MV-4-11 (cell line): Measurements from ENCODE around the gene ADAMTSL2.
A peak's percentile ranks its signal among the peaks of the same experiment; 100 is the strongest.

Experiments
- DNase-seq: peaks from one replicate; lab custom pipeline; 2025; lab: John Stamatoyannopoulos, UW

Gene ADAMTSL2

DNA sequence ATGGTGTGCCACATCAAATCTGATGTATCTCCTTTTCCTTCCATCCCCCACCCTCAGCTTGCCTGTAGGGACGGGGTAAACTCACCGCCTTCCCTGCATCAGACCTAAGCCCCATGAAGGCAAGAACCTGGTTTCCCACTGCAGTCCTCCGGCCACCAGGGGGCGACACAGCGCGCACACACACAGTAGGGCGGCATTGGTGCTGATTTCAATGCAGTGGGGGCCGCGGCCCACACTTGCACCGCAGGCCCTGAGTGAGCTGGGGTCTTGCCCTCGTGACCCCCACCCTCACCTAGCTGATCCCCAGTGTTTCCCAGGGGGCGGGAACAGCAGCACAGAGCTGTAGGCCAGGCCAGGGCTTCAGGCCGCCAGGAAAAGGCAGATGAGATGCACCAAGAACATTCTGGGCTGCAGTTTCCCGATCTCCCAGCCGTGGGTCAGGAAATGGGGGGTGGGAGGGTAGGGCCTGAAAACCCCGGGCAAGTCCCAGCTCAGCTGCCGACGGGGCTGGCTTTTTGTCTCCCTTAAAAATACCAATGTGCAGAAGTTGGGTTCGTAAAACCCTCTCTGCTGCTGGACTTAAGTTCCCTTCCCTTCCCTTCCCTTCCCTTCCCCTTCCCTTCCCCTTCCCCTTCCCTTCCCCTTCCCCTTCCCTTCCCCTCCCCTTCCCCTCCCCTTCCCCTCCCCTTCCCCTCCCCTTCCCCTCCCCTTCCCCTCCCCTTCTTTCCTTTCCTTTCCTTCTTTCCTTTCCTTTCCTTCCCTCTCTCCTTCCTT lies 55.1 kb downstream of the ADAMTSL2 start:
- no peak for DNase-seq

DNA sequence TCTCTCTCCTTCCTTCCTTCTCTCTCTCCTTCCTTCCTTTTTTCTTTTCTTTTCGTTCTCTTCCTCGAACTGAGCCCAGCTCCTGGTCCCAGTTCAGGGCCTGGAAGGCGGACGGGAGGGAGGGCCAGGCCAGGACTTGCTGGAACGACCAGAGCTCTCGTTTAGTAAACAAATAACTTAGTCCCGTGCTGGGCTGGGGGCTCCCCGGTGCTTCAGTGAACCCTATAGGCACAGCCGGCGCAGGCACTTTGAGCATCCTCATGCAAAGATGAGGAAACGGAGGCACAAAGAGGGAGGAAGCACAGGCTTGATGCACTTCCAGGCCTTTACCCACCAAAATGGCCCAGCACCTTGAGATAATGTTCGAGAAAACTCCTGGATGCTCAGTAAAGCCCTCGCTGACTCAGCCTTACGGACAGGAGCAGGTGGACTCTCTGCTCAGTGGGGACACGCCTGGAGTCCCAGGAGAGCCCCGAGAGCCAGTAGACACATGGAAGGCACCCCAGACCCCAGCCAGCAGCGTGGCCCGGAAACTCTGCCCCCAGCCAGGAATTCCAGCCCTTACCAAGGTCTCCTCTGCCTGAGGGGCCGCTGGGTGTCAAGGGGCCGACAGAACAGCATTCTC lies 55.8 kb downstream of the ADAMTSL2 start:
- no peak for DNase-seq

DNA sequence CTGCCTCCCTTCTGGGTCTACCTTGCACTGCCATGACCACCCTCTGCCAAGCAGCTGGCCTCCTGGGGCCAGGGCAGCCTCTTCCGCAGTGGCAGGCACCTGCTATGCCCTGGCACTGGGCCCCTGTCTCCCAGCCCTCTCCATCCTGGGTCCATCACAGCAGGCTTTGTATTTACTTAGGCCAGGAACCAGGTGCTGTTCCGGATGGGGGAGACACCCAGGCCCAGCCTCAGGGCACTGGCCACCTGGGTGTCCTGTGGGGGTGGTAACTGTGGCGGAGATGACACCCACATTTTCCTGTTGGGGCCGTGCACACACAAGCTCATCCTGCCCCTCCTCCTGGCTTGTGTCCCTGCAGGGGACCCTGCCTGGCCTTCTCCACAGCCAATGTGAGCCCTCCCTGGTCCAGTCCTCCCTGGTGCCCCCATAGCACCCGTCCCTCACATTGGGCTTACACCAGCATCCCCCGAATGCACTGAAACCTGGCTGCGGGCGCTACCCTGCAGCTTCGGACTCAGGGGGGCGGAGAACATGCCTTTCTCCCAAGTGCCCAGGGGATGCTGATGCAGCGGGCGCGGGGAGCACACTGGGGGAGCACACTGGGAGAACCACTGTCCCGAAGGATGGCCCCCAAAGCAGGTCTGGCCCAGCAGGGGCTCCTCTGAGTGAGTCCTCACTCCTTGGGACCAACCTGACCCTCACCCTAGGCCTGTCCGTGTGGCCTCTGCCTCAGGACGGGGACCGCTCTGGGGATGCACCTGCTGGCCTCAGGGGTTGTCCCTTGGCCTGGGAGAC lies 56.8 kb downstream of the ADAMTSL2 start:
- no peak for DNase-seq

DNA sequence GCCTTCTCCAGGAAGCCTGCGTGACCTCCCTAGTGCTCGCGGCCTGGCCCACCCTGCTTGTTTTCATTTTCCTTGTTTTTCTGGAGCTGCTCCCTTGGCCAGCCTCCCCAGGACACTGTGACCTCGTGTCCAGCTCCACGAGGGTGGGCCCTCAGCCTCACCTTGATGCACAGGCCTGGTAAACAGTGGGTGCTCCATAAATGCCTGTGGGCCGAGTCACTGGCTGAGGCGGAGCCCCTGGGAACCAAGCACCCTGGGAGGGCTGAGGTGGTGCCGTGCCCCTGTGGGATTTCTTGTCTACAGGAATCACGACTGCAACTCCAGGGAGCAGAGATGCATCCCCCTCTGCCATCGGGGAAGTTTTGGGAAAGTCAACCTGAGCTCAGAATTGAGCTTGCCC lies 57.5 kb downstream of the ADAMTSL2 start:
- DNase-seq: no peak

DNA sequence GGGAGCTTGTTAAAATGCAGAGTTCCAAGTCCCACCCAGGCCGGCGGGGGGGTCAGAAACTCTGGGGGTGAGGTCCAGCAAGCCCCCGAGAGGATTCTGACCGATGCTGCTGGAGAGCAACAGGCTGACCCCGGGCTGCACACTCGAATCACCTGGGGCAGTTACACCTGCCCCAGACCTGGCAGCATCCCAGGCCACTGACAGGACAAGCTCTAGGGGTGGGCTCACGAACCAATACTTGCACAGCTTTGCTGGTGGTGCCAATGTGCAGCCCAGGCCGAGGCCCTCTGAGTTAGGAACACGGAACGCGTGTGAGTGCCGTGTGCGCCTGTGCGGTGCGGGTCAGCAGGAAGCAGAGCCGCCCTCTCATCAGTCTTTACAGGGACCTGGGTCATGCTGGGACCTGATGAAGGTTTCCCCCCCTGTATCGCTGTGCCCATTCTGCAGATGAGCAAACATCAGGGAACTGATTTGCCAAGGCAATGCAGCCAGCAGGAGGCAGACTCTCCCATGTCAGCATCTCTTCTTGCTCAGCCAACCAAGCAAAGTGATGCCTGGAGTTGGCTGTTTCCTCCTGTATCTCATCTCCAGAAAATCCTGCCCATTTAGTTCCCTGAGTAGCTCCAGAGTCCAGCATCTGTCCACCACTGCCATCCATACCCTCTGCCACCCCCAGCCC lies 58.4 kb downstream of the ADAMTSL2 start:
- DNase-seq: no peak

DNA sequence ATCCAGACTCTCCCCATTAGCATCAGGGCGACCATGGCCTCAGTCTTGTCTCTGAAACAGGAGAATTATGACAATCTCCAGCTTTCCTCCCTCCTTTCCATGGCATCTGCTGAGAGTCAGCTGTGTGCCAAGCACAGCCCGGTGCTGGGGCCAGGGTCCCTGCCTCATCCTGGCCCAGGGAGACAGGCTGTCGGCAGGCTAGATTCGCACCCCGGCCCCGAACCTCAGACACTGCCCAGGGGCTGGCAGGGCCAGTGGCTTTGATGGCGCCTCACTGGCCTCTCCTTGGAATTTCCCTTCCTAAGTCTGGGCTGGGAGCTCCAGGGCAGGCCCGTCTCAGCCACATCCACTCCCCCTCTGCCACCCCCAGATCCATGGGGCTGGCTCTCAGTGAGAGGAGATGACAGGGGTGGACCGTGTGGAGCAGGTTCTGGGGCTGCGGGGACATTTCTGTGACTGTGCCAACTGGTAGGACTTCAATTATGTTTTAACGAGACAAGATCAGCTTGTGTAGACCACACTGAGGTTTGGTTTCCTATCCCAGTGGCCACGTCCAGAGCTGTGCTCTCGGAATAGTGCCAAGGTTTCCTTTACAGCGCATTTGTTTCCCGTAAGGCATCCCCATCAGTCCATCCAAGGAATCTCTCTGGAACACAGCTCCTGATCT lies 59.2 kb downstream of the ADAMTSL2 start:
- DNase-seq: no peak

DNA sequence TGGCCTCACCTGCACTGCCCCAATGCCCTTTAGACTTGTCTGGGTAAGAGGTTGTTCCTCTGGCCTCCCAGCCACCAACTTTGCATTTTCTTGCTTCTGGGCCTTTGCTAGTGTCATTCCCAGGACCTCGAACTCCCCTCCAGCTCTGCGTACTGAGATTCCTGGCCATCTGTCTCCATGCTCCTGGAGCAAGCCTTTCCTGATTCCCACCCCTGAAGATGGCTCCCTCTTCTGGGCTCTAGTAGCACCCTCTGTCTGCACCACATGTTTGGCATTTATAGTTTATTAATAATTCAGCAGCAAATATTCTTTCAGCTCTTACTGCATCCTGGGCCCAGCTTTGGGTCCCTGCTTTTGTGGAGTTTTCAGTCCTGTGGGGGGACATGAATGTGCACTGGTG lies 59.8 kb downstream of the ADAMTSL2 start:
- no peak for DNase-seq

DNA sequence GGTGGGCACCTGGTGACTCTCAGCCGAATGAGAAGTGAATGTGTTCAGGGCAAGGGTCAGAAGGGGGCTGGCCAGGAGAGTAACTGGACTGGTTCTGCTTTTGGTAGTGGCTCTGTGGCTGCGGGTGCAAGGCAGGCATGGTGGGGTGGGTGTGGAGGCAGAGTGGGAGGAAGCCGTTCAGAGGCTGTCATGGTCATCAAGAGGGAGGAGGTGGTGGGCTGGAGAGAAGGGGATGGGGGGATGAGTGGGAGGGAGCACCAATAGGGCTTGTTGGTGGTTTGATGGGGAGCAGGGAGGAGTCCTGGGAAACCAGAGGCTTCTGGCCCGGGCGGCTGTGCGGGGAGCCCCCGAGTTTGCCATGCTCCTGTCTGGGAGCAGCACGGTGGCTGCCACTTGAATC lies 61.4 kb downstream of the ADAMTSL2 start:
- no peak for DNase-seq

DNA sequence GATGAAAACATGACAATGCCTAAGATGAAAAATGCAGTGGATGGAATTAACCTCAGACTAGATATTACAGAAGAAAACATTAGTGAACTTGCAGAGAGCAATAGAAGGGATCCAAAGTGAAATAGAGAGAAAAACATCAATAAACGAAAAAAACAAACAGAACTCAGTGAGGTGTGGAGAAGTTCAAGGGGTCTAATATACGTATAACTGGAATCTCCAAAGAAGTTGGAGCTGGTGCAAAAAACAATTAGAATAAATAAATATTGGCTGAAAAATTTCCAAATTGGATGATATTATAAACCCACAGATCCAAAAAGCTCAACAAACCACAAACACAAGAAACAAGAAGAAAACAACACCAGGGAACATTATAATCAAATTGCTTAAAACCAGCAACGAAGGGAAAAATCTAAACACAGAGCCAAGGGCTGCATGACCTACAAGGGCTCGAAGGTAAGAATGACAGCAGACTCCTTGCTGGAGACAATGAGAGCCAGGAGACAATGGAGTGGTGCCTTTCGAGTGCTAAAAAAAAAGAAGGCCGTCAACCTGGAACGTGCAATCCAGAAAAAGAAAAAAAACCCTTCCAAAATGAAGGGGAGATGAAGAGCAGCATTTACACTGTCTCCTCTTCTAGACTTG lies 62.9 kb downstream of the ADAMTSL2 start:
- DNase-seq: no peak

DNA sequence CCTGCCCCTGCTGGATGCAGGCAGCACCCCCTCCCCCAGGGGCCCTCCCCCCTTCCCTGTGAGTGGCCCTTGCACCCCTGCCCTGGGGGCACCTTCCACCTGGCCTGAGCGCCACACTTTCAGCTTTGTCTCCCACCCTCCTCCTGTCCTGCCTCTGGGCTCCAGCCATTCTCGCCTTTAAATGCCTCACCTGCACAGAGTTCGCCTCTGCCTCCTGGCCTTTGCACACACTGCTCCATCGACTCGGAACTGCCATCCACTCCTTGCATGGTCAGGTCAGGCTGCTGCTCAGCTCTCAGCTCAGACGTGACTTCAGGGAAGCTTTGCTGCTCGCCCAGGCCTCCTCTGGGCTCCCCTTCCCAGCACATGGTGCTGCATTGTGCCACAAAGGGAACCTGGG lies 64.5 kb downstream of the ADAMTSL2 start:
- DNase-seq: no peak

DNA sequence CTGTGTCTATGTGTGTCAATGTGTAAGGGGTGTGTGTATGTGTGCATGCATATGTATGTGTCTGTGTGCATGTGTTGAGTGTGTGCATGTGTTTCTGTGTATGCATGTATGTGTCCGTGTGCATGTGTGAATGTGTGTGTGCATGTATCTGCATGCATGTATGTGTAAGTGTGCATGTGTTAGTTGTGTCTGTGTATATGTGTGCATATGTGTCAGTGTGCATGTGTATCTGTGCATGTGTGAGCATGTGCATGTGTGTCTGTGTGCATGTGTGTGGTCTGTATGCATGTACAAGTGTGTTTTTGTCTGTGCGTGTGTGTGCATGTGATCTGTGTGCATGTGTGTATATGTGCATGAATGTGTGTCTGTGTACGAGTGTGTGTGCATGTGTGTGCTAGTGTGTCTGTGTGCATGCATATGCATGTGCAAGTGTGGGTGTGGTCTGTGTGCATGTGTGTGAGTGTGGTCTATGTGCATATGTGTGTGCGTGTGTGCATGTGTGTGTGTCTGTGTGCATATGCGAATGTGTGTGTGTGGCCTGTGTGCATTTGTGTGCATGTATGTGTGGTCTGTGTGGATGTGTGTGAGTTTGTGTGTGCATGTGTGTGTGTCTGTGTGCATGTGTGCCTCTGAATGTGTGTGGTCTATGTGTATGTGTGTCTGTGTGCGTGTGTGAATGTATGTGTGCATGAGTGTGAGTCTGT lies 65.1 kb downstream of the ADAMTSL2 start:
- DNase-seq: no peak

DNA sequence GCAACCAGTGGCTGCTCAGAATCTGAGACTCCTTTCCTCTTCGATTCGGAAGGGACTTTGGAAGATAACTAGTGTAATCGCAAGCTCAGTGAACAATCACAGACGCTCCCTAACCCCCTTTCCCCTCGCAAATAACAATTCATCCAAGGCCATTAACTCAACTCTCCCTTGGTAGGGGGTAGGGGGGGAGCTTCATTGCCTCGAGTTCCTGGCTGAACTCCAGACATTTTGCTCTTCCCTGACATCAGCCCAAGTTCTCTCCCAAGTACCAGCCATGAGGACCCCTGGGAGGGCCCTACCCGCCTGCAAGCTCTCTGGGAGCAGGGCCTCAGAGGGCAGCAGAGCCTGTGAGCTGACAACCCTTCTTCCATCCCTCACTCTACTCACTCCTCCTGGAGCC lies 66.2 kb downstream of the ADAMTSL2 start:
- DNase-seq: no peak

DNA sequence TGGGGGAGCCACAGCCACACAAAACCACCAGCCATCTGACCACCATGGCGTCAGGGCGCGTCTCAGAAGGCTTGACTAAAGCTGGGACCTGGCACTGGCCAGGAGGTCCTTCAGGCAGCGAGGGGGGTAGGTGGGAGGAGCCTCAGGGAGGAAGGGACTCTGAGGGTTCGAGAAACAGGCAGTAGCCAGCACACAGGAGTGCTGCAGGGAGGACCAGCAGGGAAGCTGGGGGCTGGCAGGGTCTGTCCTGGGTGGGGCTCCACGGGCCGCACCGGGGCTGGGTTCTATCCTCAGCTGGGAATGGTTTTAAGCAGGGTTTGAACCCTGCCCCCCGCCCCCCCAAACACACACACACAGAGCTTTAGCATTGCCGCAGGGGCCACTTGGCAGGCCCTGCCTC lies 67.2 kb downstream of the ADAMTSL2 start:
- no peak for DNase-seq

DNA sequence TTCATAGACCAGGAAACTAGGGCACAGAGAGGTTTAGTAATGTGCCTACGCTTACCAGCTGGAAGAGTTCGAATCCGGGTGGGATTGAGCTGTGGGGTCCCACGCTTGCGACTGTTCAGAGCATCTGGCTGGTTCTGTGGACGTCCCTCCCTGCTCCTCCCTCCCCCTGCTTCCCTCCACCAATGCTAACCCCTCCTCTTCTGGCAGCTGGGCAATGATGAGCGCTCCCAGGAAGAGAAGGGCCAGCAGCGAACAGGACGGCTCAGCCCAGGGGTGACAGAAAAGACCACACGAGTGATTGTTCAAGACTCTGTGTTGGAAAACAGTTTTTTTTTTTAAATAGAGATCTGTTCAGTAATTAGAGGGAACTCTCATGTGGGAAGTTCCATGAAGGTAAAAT lies 67.8 kb downstream of the ADAMTSL2 start:
- DNase-seq: no peak

DNA sequence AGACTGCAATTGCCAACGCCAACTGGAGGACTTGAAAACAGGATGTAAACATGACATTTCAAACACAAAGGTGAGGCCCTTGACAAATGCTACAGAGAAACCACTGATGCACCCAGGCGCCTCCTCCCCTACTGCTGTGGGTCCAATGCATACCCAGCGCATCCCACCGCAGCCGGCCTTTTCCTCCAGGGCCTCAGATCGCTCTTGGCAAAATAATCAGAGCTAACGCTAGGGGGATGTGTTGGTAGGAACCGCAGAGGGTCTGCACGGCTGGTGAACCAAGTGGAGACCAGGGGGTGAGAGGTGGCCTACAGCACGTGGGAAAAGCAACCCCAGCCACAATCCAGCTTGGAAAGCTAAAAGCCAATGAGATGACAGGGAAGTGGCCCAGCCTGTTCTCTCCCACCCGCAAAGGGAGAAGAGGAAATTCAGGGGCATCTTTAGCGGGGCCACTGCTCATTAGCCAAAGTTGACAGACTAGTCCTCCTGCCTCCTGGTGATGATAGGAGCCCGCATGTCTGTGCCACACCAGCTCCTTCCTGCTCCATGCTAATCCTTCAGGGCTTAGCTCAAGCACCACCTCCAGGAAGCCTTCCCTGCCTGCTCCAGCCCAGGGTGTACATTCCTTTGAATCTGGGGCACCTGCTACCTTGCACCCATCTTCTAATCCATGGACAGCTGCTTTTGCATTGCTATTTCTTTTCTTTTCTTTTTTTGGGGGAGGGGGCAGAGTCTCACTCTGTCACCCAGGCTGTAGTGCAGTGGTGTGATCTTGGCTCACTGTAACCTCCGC lies 68.8 kb downstream of the ADAMTSL2 start:
- no peak for DNase-seq

DNA sequence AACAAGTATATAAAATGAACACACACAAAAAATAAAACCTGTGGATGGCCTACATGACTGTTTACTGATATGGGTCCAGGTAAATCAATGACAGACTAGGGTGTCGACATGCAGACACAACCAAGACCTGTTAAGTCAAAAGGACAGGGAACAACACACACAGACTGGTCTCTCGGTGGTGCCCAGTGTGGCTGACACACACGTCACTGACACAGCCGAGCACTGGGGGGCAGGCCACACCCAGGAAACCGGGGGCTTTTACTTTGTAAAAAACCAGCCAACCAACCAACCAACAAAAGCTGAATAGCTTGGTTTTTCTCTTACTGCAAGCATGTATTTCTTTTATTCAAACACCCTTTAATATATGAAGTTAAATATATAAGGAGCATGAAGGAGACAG lies 69.7 kb downstream of the ADAMTSL2 start:
- peak; percentile 18 for DNase-seq

DNA sequence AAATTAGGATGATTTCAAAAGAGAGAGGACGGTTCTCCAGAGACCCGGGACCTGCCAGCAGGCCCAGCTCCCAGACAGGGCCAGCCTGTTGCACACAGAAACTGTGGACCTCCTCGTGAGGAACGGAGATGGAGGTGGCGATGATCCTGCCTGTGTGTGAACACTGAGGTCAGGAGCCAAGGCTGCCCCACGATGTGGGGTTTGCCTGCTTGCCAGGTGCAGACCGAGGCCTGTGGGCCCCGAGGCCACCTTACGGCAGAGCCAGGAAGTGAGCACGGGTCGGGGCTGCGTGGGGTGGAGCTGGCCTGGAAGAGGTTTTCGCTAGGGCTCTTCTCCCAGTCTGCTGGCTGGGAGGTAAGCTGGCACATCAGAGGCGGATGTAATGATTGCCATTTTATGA lies 70.4 kb downstream of the ADAMTSL2 start:
- DNase-seq: no peak

DNA sequence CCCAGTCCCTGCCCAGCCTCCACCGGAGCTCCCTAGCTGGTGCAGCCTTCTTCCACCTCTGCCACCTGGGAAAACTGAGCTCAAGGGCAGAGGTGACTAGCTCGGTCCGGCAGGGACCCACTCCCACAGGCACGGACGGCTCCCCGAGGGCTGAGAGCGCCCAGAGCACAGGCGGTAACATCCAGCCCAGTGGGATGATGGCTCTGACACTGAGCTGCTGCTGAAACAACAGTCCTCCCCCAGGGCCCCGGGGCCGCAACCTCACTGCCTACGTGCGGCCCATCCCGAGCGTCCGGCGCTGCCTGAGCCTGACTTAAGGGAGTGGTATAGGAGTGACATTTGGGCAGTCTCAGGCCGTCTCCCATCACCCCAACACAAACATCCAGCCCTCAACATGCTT lies 70.9 kb downstream of the ADAMTSL2 start:
- no peak for DNase-seq

DNA sequence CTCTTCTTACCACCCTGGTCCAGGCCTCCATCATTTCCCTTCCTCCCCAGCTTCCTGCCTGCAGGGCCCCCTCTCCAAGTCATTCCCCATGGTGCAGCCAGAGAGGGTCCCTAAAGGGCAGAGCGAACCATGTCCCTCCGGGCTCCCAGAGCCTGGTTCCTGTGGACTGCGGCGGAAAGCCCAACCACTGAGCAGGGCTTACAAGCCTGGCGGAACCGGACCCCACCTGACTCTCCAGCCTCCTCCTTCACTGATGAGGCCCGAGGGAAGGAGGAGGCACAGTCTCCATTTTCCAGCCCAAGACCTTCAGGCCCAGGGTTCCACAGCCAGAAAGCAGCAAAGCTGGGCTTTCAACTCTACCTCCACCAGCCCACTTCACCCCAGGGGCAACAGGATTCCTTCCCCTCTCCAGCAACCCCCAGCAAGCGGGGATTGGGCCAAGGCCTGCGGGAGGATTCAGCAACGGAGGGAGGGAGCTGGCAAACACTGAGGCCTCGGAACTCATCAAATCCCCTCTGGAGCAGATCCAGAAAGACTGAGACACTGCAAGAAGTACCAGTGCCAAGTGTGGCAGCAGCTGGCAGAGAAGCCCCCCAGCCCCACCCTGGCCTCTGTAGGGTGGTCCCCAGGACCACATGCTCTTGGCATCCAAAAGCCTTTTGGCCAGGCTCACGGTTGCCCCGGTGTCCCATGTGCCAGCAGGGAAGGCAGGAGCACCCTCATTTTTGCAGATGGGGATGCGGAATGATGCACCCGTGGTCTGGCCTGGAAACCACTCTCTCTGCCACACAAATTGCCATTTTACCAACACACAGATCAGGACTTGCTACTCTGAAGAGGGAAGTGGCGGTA lies 71.6 kb downstream of the ADAMTSL2 start:
- DNase-seq: no peak
